WTC11 (cell line): ENCODE measurements around the gene PTPRT. TPM values are rescaled to one million over a fixed set of nuclear protein-coding genes. Genes with fewer than 3 reads are reported as not detected.

Experiments used
- ATAC-seq: fragments of 200-7000 bp; cut with Tn5 transposase; 2 replicates; pipeline ENCODE4 v1.10.0; 2021; ENCODE audit warnings: mild to moderate bottlenecking, moderate library complexity
- CTCF ChIA-PET: fragments of 300-600 bp; sonication (Branson Sonifier 250); formaldehyde crosslinking; loops from one replicate; lab custom pipeline; 2021; ENCODE audit warnings: antibody characterized with exemption; lab: Charles Lee
- POLR2A ChIA-PET: fragments of 350-600 bp; sonication (Branson Sonifier 250); formaldehyde crosslinking; loops from one replicate; lab custom pipeline; 2021; ENCODE audit warnings: antibody characterized with exemption; lab: Charles Lee
- DNase-seq: peaks from one replicate; pipeline ENCODE4 v3.0.0; 2021; ENCODE audit warnings: low spot score
- H3K27ac Mint-ChIP-seq: 2 replicates; pipeline ENCODE4 v1.8.0; 2021; ENCODE audit warnings: mixed read lengths
- H3K27me3 Mint-ChIP-seq: 2 replicates; pipeline ENCODE4 v1.8.0; 2021; ENCODE audit warnings: low read depth, mild to moderate bottlenecking, moderate library complexity, mixed read lengths
- H3K36me3 Mint-ChIP-seq: 2 replicates; pipeline ENCODE4 v1.8.0; 2021; ENCODE audit warnings: mixed read lengths
- H3K4me1 Mint-ChIP-seq: 2 replicates; pipeline ENCODE4 v1.8.0; 2022; ENCODE audit warnings: mixed read lengths
- H3K4me3 Mint-ChIP-seq: 2 replicates; pipeline ENCODE4 v1.8.0; 2021; ENCODE audit warnings: mild to moderate bottlenecking, moderate library complexity, mixed read lengths
- H3K9me3 Mint-ChIP-seq: 2 replicates; pipeline ENCODE4 v1.8.0; 2021; ENCODE audit warnings: mixed read lengths
- AR ChIP-seq: fragments of 250-450 bp; sonication (Bioruptor Pico); IDR thresholded peaks from 2 replicates; pipeline ENCODE4 v1.9.0; 2021; ENCODE audit warnings: mild to moderate bottlenecking
- CBFB ChIP-seq: sonication (generic); formaldehyde crosslinking; IDR thresholded peaks from 2 replicates; pipeline ENCODE4 v1.8.1; 2022; ENCODE audit warnings: mild to moderate bottlenecking, low read depth, missing genetic modification reagents
- CDX4 ChIP-seq: fragments of 250-450 bp; sonication (Bioruptor Pico); IDR thresholded peaks from 2 replicates; pipeline ENCODE4 v1.9.0; 2021; ENCODE audit warnings: moderate library complexity, mild to moderate bottlenecking, inconsistent platforms, borderline replicate concordance
- E2F4 ChIP-seq: sonication (generic); formaldehyde crosslinking; IDR thresholded peaks from 2 replicates; pipeline ENCODE4 v1.8.1; 2022; ENCODE audit warnings: low read depth, mild to moderate bottlenecking, moderate library complexity, missing genetic modification reagents, borderline replicate concordance
- FOXK1 ChIP-seq: sonication (generic); formaldehyde crosslinking; IDR thresholded peaks from 2 replicates; pipeline ENCODE4 v1.8.0; 2022; ENCODE audit warnings: mild to moderate bottlenecking, moderate library complexity, missing genetic modification reagents
- JAZF1 ChIP-seq: fragments of 250-450 bp; sonication (Bioruptor Pico); IDR thresholded peaks from 2 replicates; pipeline ENCODE4 v1.9.0; 2021; ENCODE audit warnings: moderate library complexity, mild to moderate bottlenecking, inconsistent platforms
- MXD4 ChIP-seq: fragments of 250-450 bp; sonication (Bioruptor Pico); IDR thresholded peaks from 2 replicates; pipeline ENCODE4 v1.8.0; 2021; ENCODE audit warnings: mild to moderate bottlenecking, moderate library complexity, borderline replicate concordance
- NFE2L1 ChIP-seq: sonication (generic); formaldehyde crosslinking; IDR thresholded peaks from 2 replicates; pipeline ENCODE4 v1.8.1; 2023; ENCODE audit warnings: missing genetic modification reagents
- NR2C2 ChIP-seq: sonication (generic); formaldehyde crosslinking; IDR thresholded peaks from 2 replicates; pipeline ENCODE4 v1.8.0; 2022; ENCODE audit warnings: mild to moderate bottlenecking, missing genetic modification reagents
- RELA ChIP-seq: sonication (generic); formaldehyde crosslinking; IDR thresholded peaks from 2 replicates; pipeline ENCODE4 v1.8.1; 2022; ENCODE audit warnings: missing genetic modification reagents, mild to moderate bottlenecking, borderline replicate concordance
- RORB ChIP-seq: fragments of 250-450 bp; sonication (Bioruptor Pico); IDR thresholded peaks from 2 replicates; pipeline ENCODE4 v1.9.0; 2021; ENCODE audit warnings: mild to moderate bottlenecking
- SOX15 ChIP-seq: fragments of 250-450 bp; sonication (Bioruptor Pico); IDR thresholded peaks from 2 replicates; pipeline ENCODE4 v1.9.0; 2021; ENCODE audit warnings: mild to moderate bottlenecking
- STAT6 ChIP-seq: sonication (generic); formaldehyde crosslinking; conservative IDR thresholded peaks from 2 replicates; pipeline ENCODE4 v1.8.1; 2023; ENCODE audit warnings: mild to moderate bottlenecking, low read depth, missing genetic modification reagents, moderate library complexity
- ZNF263 ChIP-seq: sonication (generic); formaldehyde crosslinking; IDR thresholded peaks from 2 replicates; pipeline ENCODE4 v1.8.1; 2022; ENCODE audit warnings: low read depth, mild to moderate bottlenecking, moderate library complexity, missing genetic modification reagents
- ZNF671 ChIP-seq: fragments of 250-450 bp; sonication (Bioruptor Pico); IDR thresholded peaks from 2 replicates; pipeline ENCODE4 v1.8.0; 2021; ENCODE audit warnings: mild to moderate bottlenecking
- ZSCAN18 ChIP-seq: fragments of 250-450 bp; sonication (Bioruptor Pico); IDR thresholded peaks from 2 replicates; pipeline ENCODE4 v2.1.2; 2022; ENCODE audit warnings: mild to moderate bottlenecking, moderate library complexity
- total RNA-seq: library from RNA; stranded (reverse); gene quantifications from 3 replicates; pipeline ENCODE4 v1.2.3, GENCODE V29; 2021

PTPRT gene
- total RNA-seq, 1 experiment from 2014 or later = 1.1 TPM

GRCh38 chr20:42254673-42255072 is 935.0 kb downstream of the PTPRT start:
- CTCF ChIA-PET = no interaction called here
- ATAC-seq (no peak), DNase-seq (no peak)
- no peak for TF ChIP-seq CBFB (CRISPR knock-in tag)
- no peaks in the 10 kb centered on the region for H3K4me1 Mint-ChIP-seq
- POLR2A ChIA-PET = no interaction called here
- no peaks in the 10 kb centered on the region; the same call in 1 of the 2 replicates for H3K27me3 Mint-ChIP-seq
- H3K36me3 Mint-ChIP-seq = no peaks in the 10 kb centered on the region
- no peaks in the 10 kb centered on the region for H3K9me3 Mint-ChIP-seq
- H3K4me3 Mint-ChIP-seq = no peak overlapping the region
- H3K27ac Mint-ChIP-seq = no peak overlapping the region

- CTCF ChIA-PET = no interaction called here
- Mint-ChIP-seq H3K4me3 (no peak overlapping the region), H3K27ac (no peak overlapping the region), H3K9me3 (no peaks in the 10 kb centered on the region), H3K4me1 (no peaks in the 10 kb centered on the region), H3K36me3 (no peaks in the 10 kb centered on the region), H3K27me3 (no peaks in the 10 kb centered on the region; the same call in 1 of the 2 replicates)
- POLR2A ChIA-PET = no interaction called here
- DNase-seq (no peak), ATAC-seq (no peak)
- TF ChIP-seq STAT6 (CRISPR knock-in tag) = no peak
- TF ChIP-seq SOX15 = no peak
- TF ChIP-seq ZNF263 (CRISPR knock-in tag) = no peak
- no peak for TF ChIP-seq E2F4 (CRISPR knock-in tag)
- no peak for TF ChIP-seq MXD4 (CRISPR knock-in tag)
Observed at GRCh38 chr20:42252116-42252515, 937.6 kb downstream of the PTPRT start.

- DNase-seq (no peak), ATAC-seq (no peak)
- no peaks in the 10 kb centered on the region for H3K36me3 Mint-ChIP-seq
- H3K27me3 Mint-ChIP-seq = no peaks in the 10 kb centered on the region
- ChIA-PET CTCF (no interaction called here), POLR2A (no interaction called here)
- TF ChIP-seq AR (CRISPR knock-in tag) = no peak
- no peak overlapping the region for H3K4me3 Mint-ChIP-seq
- H3K27ac Mint-ChIP-seq = no peak overlapping the region
- peaks cover 9% of the 10 kb centered on the region; the same call in 1 of the 2 replicates for H3K9me3 Mint-ChIP-seq
- H3K4me1 Mint-ChIP-seq = no peaks in the 10 kb centered on the region
Observed at GRCh38 chr20:42218621-42219374, 970.9 kb downstream of the PTPRT start.

GRCh38 chr20:42214074-42214473 is 975.6 kb downstream of the PTPRT start:
- DNase-seq = no peak
- H3K36me3 Mint-ChIP-seq = no peaks in the 10 kb centered on the region; the same call in 1 of the 2 replicates
- TF ChIP-seq FOXK1 (CRISPR knock-in tag) (no peak), AR (CRISPR knock-in tag) (no peak), RORB (CRISPR knock-in tag) (no peak), ZSCAN18 (CRISPR knock-in tag) (no peak), NR2C2 (CRISPR knock-in tag) (no peak), RELA (CRISPR knock-in tag) (no peak), NFE2L1 (CRISPR knock-in tag) (no peak), CDX4 (CRISPR knock-in tag) (no peak), ZNF671 (CRISPR knock-in tag) (no peak), MXD4 (CRISPR knock-in tag) (no peak), JAZF1 (no peak)

More at GRCh38 chr20:42214074-42214473, 975.6 kb downstream of the PTPRT start:
- Mint-ChIP-seq H3K4me3 (no peak overlapping the region), H3K4me1 (no peaks in the 10 kb centered on the region), H3K27me3 (no peaks in the 10 kb centered on the region), H3K9me3 (peaks cover 9% of the 10 kb centered on the region), H3K27ac (no peak overlapping the region)
- ChIA-PET CTCF (no interaction called here), POLR2A (no interaction called here)
- no peak for ATAC-seq
